Measurements from ENCODE around the gene KATNAL2. TPM values are rescaled to one million over a fixed set of nuclear protein-coding genes. Genes with fewer than 3 reads are reported as not detected.

KATNAL2 gene
- total and polyA plus RNA-seq, 10 of the 15 experiments (the other 5 are each of a cell fraction or from before 2014, with no cell fraction given), result 0.20 to 2.4 (median 1.7) TPM

- TF ChIP-seq ZZZ3 (IDR thresholded peaks at IDR 0.05; ENCODE audit: control insufficient read depth, insufficient read length, low read depth) (no peak), IRF5 (IDR thresholded peaks at IDR 0.05; ENCODE audit: borderline replicate concordance) (no peak), RBBP5 (conservative IDR thresholded peaks at IDR 0.05) (no peak)
These were observed 157.9 kb downstream of the KATNAL2 start (continued) for GRCh38 chr18:47075098-47075883.

DNA sequence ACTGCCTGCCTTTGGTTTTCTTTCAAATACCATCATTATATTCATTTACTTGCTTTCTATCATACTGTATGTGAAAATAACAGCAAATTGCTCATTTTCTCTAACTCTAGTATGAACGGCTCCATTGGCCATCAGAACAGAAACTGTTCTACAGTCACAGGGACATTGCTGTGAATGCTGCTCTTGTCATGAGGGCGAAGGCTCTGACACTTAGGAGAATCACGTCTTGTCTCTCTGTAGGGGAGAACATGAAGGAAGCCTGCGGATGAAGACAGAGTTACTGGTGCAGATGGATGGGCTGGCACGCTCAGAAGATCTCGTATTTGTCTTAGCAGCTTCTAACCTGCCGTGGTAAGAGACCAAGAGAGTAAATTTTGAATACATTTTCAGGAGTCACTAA, 159.7 kb downstream of the KATNAL2 start:
- H3K4me1 ChIP-seq (ENCODE audit: control insufficient read depth, insufficient read depth, low read length), result no peaks in the 10 kb centered on the region
- SMC1A ChIA-PET (ENCODE audit: uncharacterized antibody, unreplicated experiment), result interaction anchor here (0.7 kb wide), 1 partner anchor 113 kb away, joined by 3 read pairs; no protein-coding TSS in a partner anchor
- TF ChIP-seq IRF3 (IDR thresholded peaks at IDR 0.05) (no peak), NFXL1 (IDR thresholded peaks at IDR 0.05; ENCODE audit: borderline replicate concordance) (no peak), MTA3 (IDR thresholded peaks at IDR 0.05; ENCODE audit: borderline replicate concordance, low read length) (no peak), SMAD1 (IDR thresholded peaks at IDR 0.05; ENCODE audit: low read depth, partially characterized antibody) (no peak), SMARCA5 (IDR thresholded peaks at IDR 0.05) (no peak), RFX5 (IDR thresholded peaks at IDR 0.05; ENCODE audit: low read depth, low read length) (no peak), ZNF274 (IDR thresholded peaks at IDR 0.05; ENCODE audit: insufficient read depth, insufficient read length) (no peak), CREM (IDR thresholded peaks at IDR 0.05; ENCODE audit: low read depth) (no peak), STAT1 (conservative IDR thresholded peaks at IDR 0.05) (no peak), NBN (IDR thresholded peaks at IDR 0.05) (no peak), SMC3 (IDR thresholded peaks at IDR 0.05; ENCODE audit: borderline replicate concordance, low read length) (no peak), JUNB (IDR thresholded peaks at IDR 0.05) (no peak)
- TF ChIP-seq, protein P1, sequence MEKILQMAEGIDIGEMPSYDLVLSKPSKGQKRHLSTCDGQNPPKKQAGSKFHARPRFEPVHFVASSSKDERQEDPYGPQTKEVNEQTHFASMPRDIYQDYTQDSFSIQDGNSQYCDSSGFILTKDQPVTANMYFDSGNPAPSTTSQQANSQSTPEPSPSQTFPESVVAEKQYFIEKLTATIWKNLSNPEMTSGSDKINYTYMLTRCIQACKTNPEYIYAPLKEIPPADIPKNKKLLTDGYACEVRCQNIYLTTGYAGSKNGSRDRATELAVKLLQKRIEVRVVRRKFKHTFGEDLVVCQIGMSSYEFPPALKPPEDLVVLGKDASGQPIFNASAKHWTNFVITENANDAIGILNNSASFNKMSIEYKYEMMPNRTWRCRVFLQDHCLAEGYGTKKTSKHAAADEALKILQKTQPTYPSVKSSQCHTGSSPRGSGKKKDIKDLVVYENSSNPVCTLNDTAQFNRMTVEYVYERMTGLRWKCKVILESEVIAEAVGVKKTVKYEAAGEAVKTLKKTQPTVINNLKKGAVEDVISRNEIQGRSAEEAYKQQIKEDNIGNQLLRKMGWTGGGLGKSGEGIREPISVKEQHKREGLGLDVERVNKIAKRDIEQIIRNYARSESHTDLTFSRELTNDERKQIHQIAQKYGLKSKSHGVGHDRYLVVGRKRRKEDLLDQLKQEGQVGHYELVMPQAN (conservative IDR thresholded peaks at IDR 0.05), result no peak
- TF ChIP-seq, protein P2, sequence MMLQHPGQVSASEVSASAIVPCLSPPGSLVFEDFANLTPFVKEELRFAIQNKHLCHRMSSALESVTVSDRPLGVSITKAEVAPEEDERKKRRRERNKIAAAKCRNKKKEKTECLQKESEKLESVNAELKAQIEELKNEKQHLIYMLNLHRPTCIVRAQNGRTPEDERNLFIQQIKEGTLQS (IDR thresholded peaks at IDR 0.05; ENCODE audit: borderline replicate concordance, extremely low read depth, low read depth, low read length), result no peak
- TF ChIP-seq, protein P3, sequence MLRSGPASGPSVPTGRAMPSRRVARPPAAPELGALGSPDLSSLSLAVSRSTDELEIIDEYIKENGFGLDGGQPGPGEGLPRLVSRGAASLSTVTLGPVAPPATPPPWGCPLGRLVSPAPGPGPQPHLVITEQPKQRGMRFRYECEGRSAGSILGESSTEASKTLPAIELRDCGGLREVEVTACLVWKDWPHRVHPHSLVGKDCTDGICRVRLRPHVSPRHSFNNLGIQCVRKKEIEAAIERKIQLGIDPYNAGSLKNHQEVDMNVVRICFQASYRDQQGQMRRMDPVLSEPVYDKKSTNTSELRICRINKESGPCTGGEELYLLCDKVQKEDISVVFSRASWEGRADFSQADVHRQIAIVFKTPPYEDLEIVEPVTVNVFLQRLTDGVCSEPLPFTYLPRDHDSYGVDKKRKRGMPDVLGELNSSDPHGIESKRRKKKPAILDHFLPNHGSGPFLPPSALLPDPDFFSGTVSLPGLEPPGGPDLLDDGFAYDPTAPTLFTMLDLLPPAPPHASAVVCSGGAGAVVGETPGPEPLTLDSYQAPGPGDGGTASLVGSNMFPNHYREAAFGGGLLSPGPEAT (IDR thresholded peaks at IDR 0.05; ENCODE audit: low read depth), result no peak
- FAIRE-seq (no peak), ATAC-seq (no peak), DNase-seq (ENCODE audit: low read depth, low spot score) (no peak)
- no peaks in the 10 kb centered on the region for H3K79me2 ChIP-seq (ENCODE audit: control insufficient read depth, insufficient read depth, low read length)
- no peak overlapping the region for H3K9ac ChIP-seq (ENCODE audit: control insufficient read depth, insufficient read depth, low read length)
- no peaks in the 10 kb centered on the region; a peak in 1 of 4 replicates for H3K27me3 ChIP-seq (replicated peaks in 1 of 2; ENCODE audit: control insufficient read depth in 2 of 2, insufficient read depth in 2 of 2, low read length in 1 of 2)
- BruUV-seq (replicated peaks), result no TSS peak
- intact Hi-C loops (cut with micrococcal nuclease; ENCODE audit: unreplicated experiment) (no loop called here), in situ Hi-C loops (cut with MboI) (no loop called here)
- H2AFZ ChIP-seq (ENCODE audit: control insufficient read depth, low read depth, low read length), result no peak overlapping the region
- no peak overlapping the region for H3K27ac ChIP-seq (ENCODE audit: control insufficient read depth, insufficient read depth)
- CTCF ChIA-PET, result no interaction called here
- H3K4me3 ChIP-seq, result no peak overlapping the region
- POLR2A ChIA-PET, result no interaction called here
- H4K20me1 ChIP-seq (ENCODE audit: control insufficient read depth, insufficient read depth), result no peaks in the 10 kb centered on the region
- H3K9me3 ChIP-seq (replicated peaks; ENCODE audit: control insufficient read depth, insufficient read depth, low read length), result no peaks in the 10 kb centered on the region
- WGBS (ENCODE audit: insufficient coverage, insufficient replicate concordance, low lambda C conversion rate, missing lambda C conversion rate), result 70% methylated on average over 7 of the region's 7 CpGs
- H3K4me2 ChIP-seq (ENCODE audit: control insufficient read depth, insufficient read depth), result no peak overlapping the region
- H3K36me3 ChIP-seq (ENCODE audit: control insufficient read depth in 2 of 2, insufficient read depth in 2 of 2, low read length in 1 of 2), result no peaks in the 10 kb centered on the region
- RAD21 ChIA-PET (ENCODE audit: unreplicated experiment), result no interaction called here
